RWPE2 (cell line): Measurements from ENCODE around the gene APC2.

Experiments used
- ATAC-seq: fragments of 200-7000 bp; cut with Tn5 transposase; 3 replicates; pipeline ENCODE4 v1.9.1; 2021; ENCODE audit warnings: low read depth
- DNase-seq: peaks from one replicate; pipeline ENCODE4 v3.0.0-alpha.2; 2020; ENCODE audit warnings: low spot score
- H3K27ac ChIP-seq: fragments of 450-650 bp; 2 replicates; pipeline ENCODE4 v1.5.1; 2017; ENCODE audit warnings: mild to moderate bottlenecking; ENCODE audit not compliant: poor library complexity, severe bottlenecking
- H3K27me3 ChIP-seq: fragments of 250-450 bp; sonication (Bioruptor Pico); 2 replicates; pipeline ENCODE4 v1.5.1; 2021; ENCODE audit warnings: mild to moderate bottlenecking, moderate library complexity; ENCODE audit not compliant: insufficient read depth, poor library complexity, severe bottlenecking
- H3K36me3 ChIP-seq: fragments of 250-450 bp; sonication (Bioruptor Pico); 2 replicates; pipeline ENCODE4 v1.5.1; 2020; ENCODE audit warnings: low read depth, mild to moderate bottlenecking, moderate library complexity
- H3K4me1 ChIP-seq: fragments of 250-450 bp; sonication (Bioruptor Pico); 2 replicates; pipeline ENCODE4 v1.5.1; 2021; ENCODE audit warnings: mild to moderate bottlenecking, moderate library complexity; ENCODE audit not compliant: insufficient read depth, poor library complexity, severe bottlenecking
- H3K4me3 ChIP-seq: fragments of 250-450 bp; sonication (Bioruptor Pico); 2 replicates; pipeline ENCODE4 v1.5.1; 2021; ENCODE audit warnings: mild to moderate bottlenecking, moderate library complexity; ENCODE audit not compliant: severe bottlenecking
- H3K9me3 ChIP-seq: fragments of 250-450 bp; sonication (Bioruptor Pico); 2 replicates; pipeline ENCODE4 v1.5.1; 2021; ENCODE audit warnings: mild to moderate bottlenecking, moderate library complexity; ENCODE audit not compliant: severe bottlenecking
- TF ChIP-seq, protein P1 (sequence below): fragments of 450-650 bp; IDR thresholded peaks from one replicate; pipeline ENCODE4 v1.5.1; 2017; ENCODE audit warnings: mild to moderate bottlenecking, moderate library complexity; ENCODE audit not compliant: poor library complexity, severe bottlenecking

APC2 gene

DNA sequence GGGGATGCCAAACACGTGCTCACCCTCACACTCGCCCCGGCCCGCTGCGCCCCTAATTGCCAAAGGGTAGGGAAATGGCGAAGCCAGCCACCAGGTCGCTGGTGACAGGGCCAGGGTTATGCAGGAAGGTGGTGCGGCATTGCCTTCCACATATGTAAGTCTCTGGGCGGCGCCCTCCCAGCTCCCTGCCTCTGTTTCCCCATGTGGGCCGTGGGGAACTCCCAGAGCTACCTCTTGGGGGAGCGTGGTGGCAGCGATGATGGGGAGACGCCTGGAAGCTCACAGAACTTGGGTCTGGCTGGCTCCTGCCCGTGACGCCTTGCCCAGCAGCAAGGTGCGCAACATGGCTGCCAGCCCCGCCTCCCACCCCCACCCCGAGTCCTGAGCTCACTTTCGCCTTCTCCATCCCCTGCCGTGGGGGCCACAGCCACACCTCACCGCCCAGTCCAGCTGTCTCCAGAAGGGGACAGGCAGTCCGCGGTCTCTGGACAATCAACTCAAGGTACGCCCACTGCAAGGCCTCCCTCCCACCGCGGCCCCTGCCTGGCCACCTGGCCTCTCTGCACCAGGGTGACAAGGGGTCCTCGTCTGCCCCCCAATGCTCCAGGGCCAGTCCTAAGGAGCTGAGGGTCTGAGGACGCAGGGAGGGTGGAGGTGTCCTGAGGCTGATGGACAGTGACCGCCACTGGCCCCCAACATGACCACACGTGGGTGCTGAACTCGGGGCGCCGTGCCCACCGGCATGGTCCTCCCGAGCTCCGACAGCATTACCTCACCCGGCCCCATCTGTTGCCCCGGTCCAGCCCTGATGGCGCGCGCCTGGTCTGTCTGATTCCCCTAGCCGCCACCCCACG lies 22.5 kb downstream of the APC2 start:
- TF ChIP-seq, protein P1, sequence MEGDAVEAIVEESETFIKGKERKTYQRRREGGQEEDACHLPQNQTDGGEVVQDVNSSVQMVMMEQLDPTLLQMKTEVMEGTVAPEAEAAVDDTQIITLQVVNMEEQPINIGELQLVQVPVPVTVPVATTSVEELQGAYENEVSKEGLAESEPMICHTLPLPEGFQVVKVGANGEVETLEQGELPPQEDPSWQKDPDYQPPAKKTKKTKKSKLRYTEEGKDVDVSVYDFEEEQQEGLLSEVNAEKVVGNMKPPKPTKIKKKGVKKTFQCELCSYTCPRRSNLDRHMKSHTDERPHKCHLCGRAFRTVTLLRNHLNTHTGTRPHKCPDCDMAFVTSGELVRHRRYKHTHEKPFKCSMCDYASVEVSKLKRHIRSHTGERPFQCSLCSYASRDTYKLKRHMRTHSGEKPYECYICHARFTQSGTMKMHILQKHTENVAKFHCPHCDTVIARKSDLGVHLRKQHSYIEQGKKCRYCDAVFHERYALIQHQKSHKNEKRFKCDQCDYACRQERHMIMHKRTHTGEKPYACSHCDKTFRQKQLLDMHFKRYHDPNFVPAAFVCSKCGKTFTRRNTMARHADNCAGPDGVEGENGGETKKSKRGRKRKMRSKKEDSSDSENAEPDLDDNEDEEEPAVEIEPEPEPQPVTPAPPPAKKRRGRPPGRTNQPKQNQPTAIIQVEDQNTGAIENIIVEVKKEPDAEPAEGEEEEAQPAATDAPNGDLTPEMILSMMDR = no peak
- DNase-seq = no peak
- peaks cover 5% of the 10 kb centered on the region for H3K4me1 ChIP-seq
- peaks cover 42% of the 10 kb centered on the region for H3K27me3 ChIP-seq
- peaks cover 13% of the 10 kb centered on the region for H3K36me3 ChIP-seq
- no peak overlapping the region for H3K4me3 ChIP-seq
- no peaks in the 10 kb centered on the region for H3K9me3 ChIP-seq
- no peak overlapping the region for H3K27ac ChIP-seq
- no peak for ATAC-seq

DNA sequence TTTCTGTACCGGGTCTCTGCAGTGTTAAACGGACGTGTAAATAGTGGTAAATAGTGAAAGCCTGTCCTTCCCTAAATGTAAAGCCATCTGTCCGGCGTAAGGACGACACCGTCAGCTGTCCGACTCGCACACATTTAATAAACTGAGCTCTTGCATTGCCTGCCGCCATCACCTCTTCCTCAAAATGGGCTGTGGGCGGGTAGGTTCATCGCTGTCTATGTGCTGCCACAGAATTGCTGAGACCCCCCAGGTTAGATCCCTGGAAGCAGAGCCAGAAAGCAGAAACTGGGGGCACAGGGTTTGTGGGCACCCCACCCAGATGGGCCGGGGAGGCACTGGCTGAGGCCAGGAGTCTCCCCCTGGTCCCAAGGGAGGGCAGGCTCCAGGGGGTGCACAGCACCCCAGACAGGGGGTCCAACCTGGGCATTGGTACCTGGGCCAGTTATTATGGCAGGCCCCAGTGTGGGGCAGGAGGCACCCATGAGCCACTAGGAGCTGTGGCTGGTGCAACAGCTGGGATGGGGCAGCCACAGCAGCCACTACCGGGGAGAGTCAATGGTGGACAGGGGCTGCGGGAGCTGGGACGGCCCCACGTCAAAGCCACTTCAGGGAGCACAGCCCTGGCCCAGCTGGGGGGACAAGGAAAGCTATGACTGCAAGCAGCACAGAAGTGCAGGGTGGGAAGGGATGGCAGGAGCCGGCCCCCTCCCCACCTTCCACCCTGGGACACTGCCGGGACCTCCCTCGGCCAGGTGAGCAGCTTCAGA lies 23.3 kb downstream of the APC2 start:
- ATAC-seq (no peak), DNase-seq (no peak)
- TF ChIP-seq, protein P1 = no peak
- no peak overlapping the region for H3K4me3 ChIP-seq
- peaks cover 34% of the 10 kb centered on the region for H3K27me3 ChIP-seq
- peaks cover 5% of the 10 kb centered on the region for H3K4me1 ChIP-seq
- H3K9me3 ChIP-seq = no peaks in the 10 kb centered on the region
- no peak overlapping the region for H3K27ac ChIP-seq
- H3K36me3 ChIP-seq = peaks cover 18% of the 10 kb centered on the region

DNA sequence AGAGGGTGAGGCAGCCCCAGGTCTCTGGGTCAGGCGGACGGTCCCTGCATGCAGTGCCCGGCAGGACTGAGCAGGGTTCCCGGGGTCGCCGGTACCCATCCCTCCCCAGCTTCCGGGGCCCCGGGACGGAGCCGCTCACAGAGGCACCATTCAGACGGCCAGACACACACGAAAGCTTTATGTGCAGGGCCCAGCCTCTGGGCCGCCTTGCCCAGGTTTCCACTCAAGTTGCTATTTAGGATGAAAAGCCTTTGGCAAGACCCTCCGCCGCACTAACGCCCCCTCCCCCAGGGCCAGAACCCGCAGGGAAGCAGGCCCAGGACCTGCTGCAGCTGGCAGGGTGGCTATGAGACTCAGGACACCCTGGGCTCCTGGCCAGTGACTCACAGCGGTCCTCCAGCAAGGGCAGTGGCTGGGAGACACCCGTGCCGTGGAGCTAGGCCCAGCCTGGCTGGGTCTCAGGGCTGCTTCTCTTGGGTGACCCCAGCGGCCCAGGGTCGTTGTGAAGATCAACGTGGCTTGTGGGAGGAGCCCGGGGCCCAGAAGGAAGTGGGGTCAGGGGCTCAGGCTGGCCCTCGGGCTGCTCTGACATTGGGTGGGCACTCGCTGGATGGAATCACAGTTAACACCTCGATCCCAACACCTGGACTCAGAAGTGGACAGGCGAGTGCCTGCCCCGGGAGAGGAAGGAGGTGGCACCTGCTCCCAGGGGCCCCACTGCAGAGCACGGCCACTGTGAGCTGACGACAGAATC lies 24.3 kb downstream of the APC2 start:
- TF ChIP-seq, protein P1 = no peak
- no peak for ATAC-seq

DNA sequence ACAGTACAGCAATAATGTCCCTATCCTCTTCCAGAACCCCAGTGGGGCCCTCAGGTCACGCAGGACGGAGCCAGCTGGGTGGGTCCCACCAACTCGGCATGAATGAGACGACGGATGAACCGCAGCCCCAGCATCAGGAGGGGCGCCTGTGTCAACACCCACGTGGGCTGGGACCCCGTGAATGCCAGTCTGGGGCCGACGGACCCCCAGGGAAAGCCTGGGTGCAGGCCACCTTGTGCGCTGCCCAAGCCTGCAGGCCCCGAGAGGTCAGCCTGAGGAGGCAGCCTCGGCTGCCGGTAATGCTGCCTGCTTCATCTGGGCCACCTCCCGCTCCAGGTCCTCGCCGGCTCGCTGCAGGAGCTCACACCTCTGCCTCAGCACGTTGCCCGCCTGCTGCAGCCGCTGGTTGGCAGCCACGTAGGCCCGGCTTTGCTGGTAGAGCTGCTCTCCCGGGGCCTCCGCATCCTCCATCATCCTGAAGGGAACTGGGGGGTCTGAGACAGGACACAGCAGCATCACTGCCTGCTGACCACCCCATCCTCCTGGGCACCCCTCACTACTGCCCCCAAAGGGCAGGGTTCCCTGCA lies 24.9 kb downstream of the APC2 start:
- Histone ChIP-seq H3K36me3 (peaks cover 18% of the 10 kb centered on the region), H3K27me3 (peaks cover 25% of the 10 kb centered on the region), H3K9me3 (no peaks in the 10 kb centered on the region), H3K4me3 (no peak overlapping the region), H3K27ac (no peak overlapping the region), H3K4me1 (peaks cover 5% of the 10 kb centered on the region)
- DNase-seq = no peak
- TF ChIP-seq, protein P1 = no peak
- no peak for ATAC-seq

More for the DNA sequence above, 24.3 kb downstream of the APC2 start:
- no peaks in the 10 kb centered on the region for H3K9me3 ChIP-seq
- DNase-seq = no peak
- H3K27me3 ChIP-seq = peaks cover 27% of the 10 kb centered on the region
- H3K36me3 ChIP-seq = peaks cover 18% of the 10 kb centered on the region
- no peak overlapping the region for H3K27ac ChIP-seq
- no peak overlapping the region for H3K4me3 ChIP-seq
- H3K4me1 ChIP-seq = peaks cover 5% of the 10 kb centered on the region
